ENCODE results near the gene RAF1. TPM values are rescaled to one million over a fixed set of nuclear protein-coding genes. Genes with fewer than 3 reads are reported as not detected.
A peak's percentile ranks its signal among the peaks of the same experiment; 100 is the strongest.

RAF1 gene
- total RNA-seq, 2 donors from 2014 or later = 95.4 to 116 TPM

DNA sequence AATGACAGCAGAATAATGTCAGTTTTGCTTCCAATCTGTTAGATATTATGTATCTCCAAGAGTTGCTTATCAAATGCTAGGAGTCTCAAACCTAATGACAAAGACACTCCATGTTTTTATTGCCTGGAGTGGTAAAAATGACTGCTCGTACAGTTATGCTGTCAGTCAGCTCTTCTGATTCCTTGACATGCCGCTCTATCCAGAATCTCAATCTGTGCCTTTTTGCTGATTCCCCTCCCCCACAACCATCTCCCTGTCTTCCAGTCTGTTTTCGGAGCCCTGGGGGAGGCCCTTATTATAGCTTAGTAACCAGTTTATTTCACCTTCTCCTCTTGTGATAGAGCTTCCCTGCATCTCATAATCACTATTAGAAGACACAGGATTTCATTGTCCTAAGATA lies 104.4 kb downstream of the RAF1 start:
- H3K27me3 ChIP-seq (ENCODE audit: control insufficient read depth, insufficient read depth, low read length, poor library complexity, severe bottlenecking) = no peaks in the 10 kb centered on the region
- DNase-seq = no peak
- peaks cover 37% of the 10 kb centered on the region for H3K4me1 Mint-ChIP-seq
- H3K36me3 Mint-ChIP-seq (ENCODE audit: low read depth) = no peaks in the 10 kb centered on the region
- whole genome bisulfite sequencing, 2 experiments (ENCODE audit: insufficient coverage in 1 of 2, insufficient read length in 1 of 2) = 92 to 93% methylated on average over 3 of the region's 3 CpGs
- no peaks in the 10 kb centered on the region for H3K9me3 ChIP-seq (ENCODE audit: control insufficient read depth, low read length)
- peaks cover 2% of the 10 kb centered on the region for H3K27me3 Mint-ChIP-seq (ENCODE audit: insufficient read depth)
- H3K36me3 ChIP-seq (ENCODE audit: control insufficient read depth, insufficient read depth, low read length) = no peaks in the 10 kb centered on the region
- H3K27ac Mint-ChIP-seq = no peak overlapping the region
- H3K9ac ChIP-seq (ENCODE audit: extremely low read depth, low read length, poor library complexity, severe bottlenecking) = no peak overlapping the region
- peaks cover 9% of the 10 kb centered on the region for H3K4me1 ChIP-seq (ENCODE audit: control insufficient read depth, insufficient read depth, low read length)
- no peak overlapping the region for H3K4me3 Mint-ChIP-seq
- TF ChIP-seq, protein P1, sequence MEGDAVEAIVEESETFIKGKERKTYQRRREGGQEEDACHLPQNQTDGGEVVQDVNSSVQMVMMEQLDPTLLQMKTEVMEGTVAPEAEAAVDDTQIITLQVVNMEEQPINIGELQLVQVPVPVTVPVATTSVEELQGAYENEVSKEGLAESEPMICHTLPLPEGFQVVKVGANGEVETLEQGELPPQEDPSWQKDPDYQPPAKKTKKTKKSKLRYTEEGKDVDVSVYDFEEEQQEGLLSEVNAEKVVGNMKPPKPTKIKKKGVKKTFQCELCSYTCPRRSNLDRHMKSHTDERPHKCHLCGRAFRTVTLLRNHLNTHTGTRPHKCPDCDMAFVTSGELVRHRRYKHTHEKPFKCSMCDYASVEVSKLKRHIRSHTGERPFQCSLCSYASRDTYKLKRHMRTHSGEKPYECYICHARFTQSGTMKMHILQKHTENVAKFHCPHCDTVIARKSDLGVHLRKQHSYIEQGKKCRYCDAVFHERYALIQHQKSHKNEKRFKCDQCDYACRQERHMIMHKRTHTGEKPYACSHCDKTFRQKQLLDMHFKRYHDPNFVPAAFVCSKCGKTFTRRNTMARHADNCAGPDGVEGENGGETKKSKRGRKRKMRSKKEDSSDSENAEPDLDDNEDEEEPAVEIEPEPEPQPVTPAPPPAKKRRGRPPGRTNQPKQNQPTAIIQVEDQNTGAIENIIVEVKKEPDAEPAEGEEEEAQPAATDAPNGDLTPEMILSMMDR (conservative IDR thresholded peaks at IDR 0.05) = no peak
- H3K4me3 ChIP-seq (ENCODE audit: low read length) = peak overlapping the region; percentile 96
- H3K9me3 Mint-ChIP-seq = no peaks in the 10 kb centered on the region
- H3K27ac ChIP-seq (ENCODE audit: low read depth, low read length) = no peak overlapping the region

DNA sequence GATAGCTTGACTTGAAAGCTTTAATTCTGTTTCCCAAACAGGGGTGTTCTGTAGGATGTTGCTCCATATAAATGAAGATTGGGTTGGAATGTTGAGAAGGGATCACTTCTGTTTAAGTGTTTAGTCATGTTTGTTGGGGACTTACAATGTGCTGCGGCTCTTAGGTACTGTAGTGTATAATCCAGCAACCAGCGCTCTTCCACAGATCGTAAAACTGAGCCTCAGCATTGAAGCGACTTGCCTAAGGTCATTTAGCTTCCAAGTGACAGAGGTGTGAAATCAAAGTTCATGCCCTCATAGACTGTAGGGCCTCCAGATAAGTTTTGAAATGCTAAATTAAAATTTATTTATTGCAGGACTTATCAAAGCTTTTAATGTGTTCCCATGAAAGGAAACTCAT lies 105.2 kb downstream of the RAF1 start:
- peaks cover 9% of the 10 kb centered on the region for H3K4me1 ChIP-seq (ENCODE audit: control insufficient read depth, insufficient read depth, low read length)
- no peak for DNase-seq
- H3K9me3 ChIP-seq (ENCODE audit: control insufficient read depth, low read length) = no peaks in the 10 kb centered on the region
- WGBS, 2 experiments (ENCODE audit: insufficient coverage in 1 of 2, insufficient read length in 1 of 2) = 88 to 92% methylated on average over 4 of the region's 4 CpGs
- no peaks in the 10 kb centered on the region for H3K36me3 ChIP-seq (ENCODE audit: control insufficient read depth, insufficient read depth, low read length)
- Mint-ChIP-seq H3K27me3 (ENCODE audit: insufficient read depth) (peaks cover 5% of the 10 kb centered on the region), H3K4me3 (peak overlapping the region; percentile 77), H3K9me3 (no peaks in the 10 kb centered on the region), H3K4me1 (peaks cover 39% of the 10 kb centered on the region), H3K36me3 (ENCODE audit: low read depth) (no peaks in the 10 kb centered on the region), H3K27ac (no peak overlapping the region)
- no peaks in the 10 kb centered on the region for H3K27me3 ChIP-seq (ENCODE audit: control insufficient read depth, insufficient read depth, low read length, poor library complexity, severe bottlenecking)
- peak overlapping the region; percentile 96 for H3K4me3 ChIP-seq (ENCODE audit: low read length)
- no peak overlapping the region for H3K9ac ChIP-seq (ENCODE audit: extremely low read depth, low read length, poor library complexity, severe bottlenecking)
- no peak overlapping the region for H3K27ac ChIP-seq (ENCODE audit: low read depth, low read length)
- TF ChIP-seq, protein P1 (conservative IDR thresholded peaks at IDR 0.05) = no peak

DNA sequence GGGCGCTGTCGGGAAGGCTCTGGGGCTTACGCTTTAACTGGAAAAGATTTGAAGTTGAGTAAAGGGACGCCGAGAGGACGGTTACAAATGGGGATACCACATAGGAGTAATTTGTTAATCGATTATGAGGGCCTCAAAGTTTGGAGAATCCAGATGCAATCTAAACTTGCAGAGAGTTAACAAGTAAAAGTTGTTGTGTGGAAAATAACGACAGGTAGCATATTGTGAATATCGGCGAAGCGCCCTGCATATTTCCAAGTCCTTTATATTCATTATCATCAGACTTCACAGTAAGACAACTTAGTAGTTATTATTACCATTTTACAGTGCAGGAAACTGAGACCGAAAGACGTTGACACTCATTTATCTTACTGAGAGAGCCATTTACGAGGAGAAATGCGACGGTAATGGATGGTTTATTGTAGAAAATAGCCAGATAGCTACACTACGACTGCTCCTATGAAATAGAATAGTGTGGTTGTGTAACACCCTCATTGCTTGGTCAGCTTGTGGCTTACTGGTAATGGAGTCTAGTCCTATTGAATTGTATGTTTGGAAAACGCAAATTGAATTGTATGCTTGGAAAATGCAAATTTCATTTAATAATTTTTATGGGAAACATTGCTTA lies 106.3 kb downstream of the RAF1 start:
- Mint-ChIP-seq H3K9me3 (no peaks in the 10 kb centered on the region), H3K36me3 (ENCODE audit: low read depth) (no peaks in the 10 kb centered on the region), H3K4me3 (peak overlapping the region; percentile 77), H3K27ac (peak overlapping the region; percentile 89), H3K4me1 (peaks cover 34% of the 10 kb centered on the region), H3K27me3 (ENCODE audit: insufficient read depth) (peaks cover 5% of the 10 kb centered on the region)
- DNase-seq = no peak
- peaks cover 9% of the 10 kb centered on the region for H3K4me1 ChIP-seq (ENCODE audit: control insufficient read depth, insufficient read depth, low read length)
- H3K27ac ChIP-seq (ENCODE audit: low read depth, low read length) = peak overlapping the region; percentile 91
- H3K9me3 ChIP-seq (ENCODE audit: control insufficient read depth, low read length) = no peaks in the 10 kb centered on the region
- H3K36me3 ChIP-seq (ENCODE audit: control insufficient read depth, insufficient read depth, low read length) = no peaks in the 10 kb centered on the region
- 0 to 4% methylated on average over 11 to 18 of the region's 18 CpGs for WGBS, 2 experiments (ENCODE audit: insufficient coverage in 1 of 2, insufficient read length in 1 of 2)
- TF ChIP-seq, protein P1 (conservative IDR thresholded peaks at IDR 0.05) = no peak
- H3K27me3 ChIP-seq (ENCODE audit: control insufficient read depth, insufficient read depth, low read length, poor library complexity, severe bottlenecking) = no peaks in the 10 kb centered on the region
- H3K9ac ChIP-seq (ENCODE audit: extremely low read depth, low read length, poor library complexity, severe bottlenecking) = peak overlapping the region; percentile 90
- H3K4me3 ChIP-seq (ENCODE audit: low read length) = peak overlapping the region; percentile 96

Measured in endodermal cell (in vitro differentiated cells).